ENCODE measurements around the gene CLIC5.

DNA sequence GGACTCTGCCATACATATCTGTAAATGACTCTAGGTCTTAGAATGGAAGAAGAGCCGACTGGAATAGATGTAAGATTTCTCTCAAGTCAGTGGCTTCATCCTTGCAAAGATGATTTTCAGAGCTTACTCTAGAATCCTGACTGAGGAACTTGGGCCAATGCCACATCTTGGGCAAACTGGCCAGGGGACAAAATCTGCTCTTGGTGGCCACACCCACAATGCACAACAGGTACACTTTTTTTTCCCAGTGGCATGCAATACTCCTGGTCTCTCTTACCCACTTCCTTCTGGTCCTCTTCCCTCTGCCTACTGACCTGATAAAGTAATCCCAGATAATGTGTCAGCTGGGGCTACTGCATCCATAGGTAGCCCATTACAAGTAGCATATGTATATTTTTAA, 13.4 kb downstream of the CLIC5 start:
- TF ChIP-seq, protein P1, sequence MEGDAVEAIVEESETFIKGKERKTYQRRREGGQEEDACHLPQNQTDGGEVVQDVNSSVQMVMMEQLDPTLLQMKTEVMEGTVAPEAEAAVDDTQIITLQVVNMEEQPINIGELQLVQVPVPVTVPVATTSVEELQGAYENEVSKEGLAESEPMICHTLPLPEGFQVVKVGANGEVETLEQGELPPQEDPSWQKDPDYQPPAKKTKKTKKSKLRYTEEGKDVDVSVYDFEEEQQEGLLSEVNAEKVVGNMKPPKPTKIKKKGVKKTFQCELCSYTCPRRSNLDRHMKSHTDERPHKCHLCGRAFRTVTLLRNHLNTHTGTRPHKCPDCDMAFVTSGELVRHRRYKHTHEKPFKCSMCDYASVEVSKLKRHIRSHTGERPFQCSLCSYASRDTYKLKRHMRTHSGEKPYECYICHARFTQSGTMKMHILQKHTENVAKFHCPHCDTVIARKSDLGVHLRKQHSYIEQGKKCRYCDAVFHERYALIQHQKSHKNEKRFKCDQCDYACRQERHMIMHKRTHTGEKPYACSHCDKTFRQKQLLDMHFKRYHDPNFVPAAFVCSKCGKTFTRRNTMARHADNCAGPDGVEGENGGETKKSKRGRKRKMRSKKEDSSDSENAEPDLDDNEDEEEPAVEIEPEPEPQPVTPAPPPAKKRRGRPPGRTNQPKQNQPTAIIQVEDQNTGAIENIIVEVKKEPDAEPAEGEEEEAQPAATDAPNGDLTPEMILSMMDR (conservative IDR thresholded peaks at IDR 0.05; ENCODE audit: low read length), result no peak
- no peak for TF ChIP-seq EZH2phosphoT487 (IDR thresholded peaks at IDR 0.05; ENCODE audit: borderline replicate concordance)
